ENCODE results near the gene QKI.

GRCh38 chr6:163490826-163491577, 76.5 kb downstream of the QKI start:
- TF ChIP-seq CTCF (IDR thresholded peaks at IDR 0.05; ENCODE audit: insufficient read depth, low read length) (no peak), GABPA (IDR thresholded peaks at IDR 0.05; ENCODE audit: low read depth) (no peak), POLR2AphosphoS5 (IDR thresholded peaks at IDR 0.05; ENCODE audit: low read depth) (no peak), SPI1 (IDR thresholded peaks at IDR 0.05; ENCODE audit: borderline replicate concordance, low read depth) (no peak)
- TF ChIP-seq, protein P1, sequence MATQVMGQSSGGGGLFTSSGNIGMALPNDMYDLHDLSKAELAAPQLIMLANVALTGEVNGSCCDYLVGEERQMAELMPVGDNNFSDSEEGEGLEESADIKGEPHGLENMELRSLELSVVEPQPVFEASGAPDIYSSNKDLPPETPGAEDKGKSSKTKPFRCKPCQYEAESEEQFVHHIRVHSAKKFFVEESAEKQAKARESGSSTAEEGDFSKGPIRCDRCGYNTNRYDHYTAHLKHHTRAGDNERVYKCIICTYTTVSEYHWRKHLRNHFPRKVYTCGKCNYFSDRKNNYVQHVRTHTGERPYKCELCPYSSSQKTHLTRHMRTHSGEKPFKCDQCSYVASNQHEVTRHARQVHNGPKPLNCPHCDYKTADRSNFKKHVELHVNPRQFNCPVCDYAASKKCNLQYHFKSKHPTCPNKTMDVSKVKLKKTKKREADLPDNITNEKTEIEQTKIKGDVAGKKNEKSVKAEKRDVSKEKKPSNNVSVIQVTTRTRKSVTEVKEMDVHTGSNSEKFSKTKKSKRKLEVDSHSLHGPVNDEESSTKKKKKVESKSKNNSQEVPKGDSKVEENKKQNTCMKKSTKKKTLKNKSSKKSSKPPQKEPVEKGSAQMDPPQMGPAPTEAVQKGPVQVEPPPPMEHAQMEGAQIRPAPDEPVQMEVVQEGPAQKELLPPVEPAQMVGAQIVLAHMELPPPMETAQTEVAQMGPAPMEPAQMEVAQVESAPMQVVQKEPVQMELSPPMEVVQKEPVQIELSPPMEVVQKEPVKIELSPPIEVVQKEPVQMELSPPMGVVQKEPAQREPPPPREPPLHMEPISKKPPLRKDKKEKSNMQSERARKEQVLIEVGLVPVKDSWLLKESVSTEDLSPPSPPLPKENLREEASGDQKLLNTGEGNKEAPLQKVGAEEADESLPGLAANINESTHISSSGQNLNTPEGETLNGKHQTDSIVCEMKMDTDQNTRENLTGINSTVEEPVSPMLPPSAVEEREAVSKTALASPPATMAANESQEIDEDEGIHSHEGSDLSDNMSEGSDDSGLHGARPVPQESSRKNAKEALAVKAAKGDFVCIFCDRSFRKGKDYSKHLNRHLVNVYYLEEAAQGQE (IDR thresholded peaks at IDR 0.05; ENCODE audit: insufficient replicate concordance, low read depth), result no peak

Measured in HL-60 (cell line).